Neural cell (in vitro differentiated cells): Measurements from ENCODE around the gene ATXN10. TPM values are rescaled to one million over a fixed set of nuclear protein-coding genes. Genes with fewer than 3 reads are reported as not detected.

Source experiments
- H2AFZ ChIP-seq: fragments of 200-600, 300-800 bp; sonication (generic), shearing (Covaris generic); 2 replicates; pipeline ENCODE4 v1.6.0; 2014; ENCODE audit warnings: low read depth, mild to moderate bottlenecking, antibody characterized with exemption, low read length, moderate library complexity
- H3F3A ChIP-seq: fragments of 200-600 bp; shearing (Covaris generic); 2 replicates; pipeline ENCODE4 v1.6.1; 2016; ENCODE audit warnings: mild to moderate bottlenecking, moderate library complexity, mixed read lengths, antibody characterized with exemption, low read length; ENCODE audit not compliant: insufficient read depth, poor library complexity, severe bottlenecking
- H3K27ac ChIP-seq: fragments of 200-600, 300-800 bp; sonication (generic), shearing (Covaris generic); 2 replicates; pipeline ENCODE4 v1.5.1; 2014; ENCODE audit warnings: mild to moderate bottlenecking, low read length, moderate library complexity
- H3K27me3 ChIP-seq: fragments of 300-800, 200-600 bp; sonication (generic), shearing (Covaris generic); 2 replicates; pipeline ENCODE4 v1.6.0; 2014; ENCODE audit warnings: mild to moderate bottlenecking, low read depth, low read length, moderate library complexity; ENCODE audit not compliant: insufficient read depth
- H3K36me3 ChIP-seq: fragments of 300-800, 200-600 bp; sonication (generic), shearing (Covaris generic); 2 replicates; pipeline ENCODE4 v1.5.1; 2014; ENCODE audit warnings: mild to moderate bottlenecking, antibody characterized with exemption, low read length, moderate library complexity; ENCODE audit not compliant: insufficient read depth
- H3K4me2 ChIP-seq: fragments of 300-800, 200-600 bp; sonication (generic), shearing (Covaris generic); 2 replicates; pipeline ENCODE4 v1.6.0; 2014; ENCODE audit warnings: mild to moderate bottlenecking, low read length
- H3K4me3 ChIP-seq: fragments of 300-800, 200-600 bp; sonication (generic), shearing (Covaris generic); 2 replicates; pipeline ENCODE4 v1.5.1; 2014; ENCODE audit warnings: mild to moderate bottlenecking, low read length, moderate library complexity
- H3K79me2 ChIP-seq: fragments of 200-600 bp; shearing (Covaris generic); replicated peaks from 2 replicates; pipeline ENCODE4 v1.6.0; 2014; ENCODE audit warnings: mild to moderate bottlenecking, low read length, moderate library complexity; ENCODE audit not compliant: insufficient read depth
- H3K9ac ChIP-seq: fragments of 300-800, 200-600 bp; sonication (generic), shearing (Covaris generic); 2 replicates; pipeline ENCODE4 v1.6.1; 2016; ENCODE audit warnings: mild to moderate bottlenecking, low read length, mixed read lengths
- H3K9me2 ChIP-seq: fragments of 200-600 bp; shearing (Covaris generic); 2 replicates; pipeline ENCODE4 v1.6.1; 2016; ENCODE audit warnings: mild to moderate bottlenecking, low read length, mixed read lengths; ENCODE audit not compliant: insufficient read depth
- H3K9me3 ChIP-seq: fragments of 200-600, 300-800 bp; sonication (generic), shearing (Covaris generic); 2 replicates; pipeline ENCODE4 v1.6.1; 2016; ENCODE audit warnings: mild to moderate bottlenecking, mixed run types, low read length, moderate library complexity, mixed read lengths
- H4K20me1 ChIP-seq: fragments of 200-600 bp; shearing (Covaris generic); 2 replicates; pipeline ENCODE4 v1.6.1; 2016; ENCODE audit warnings: mild to moderate bottlenecking, mixed run types; ENCODE audit not compliant: insufficient read depth
- CTCF ChIP-seq: fragments of 450-650 bp; IDR thresholded peaks from 2 replicates; pipeline ENCODE4 v1.5.1; 2014; ENCODE audit warnings: antibody characterized with exemption, mild to moderate bottlenecking, moderate library complexity; ENCODE audit not compliant: poor library complexity, severe bottlenecking
- EP300 ChIP-seq: fragments of 450-650 bp; conservative IDR thresholded peaks from 2 replicates; pipeline ENCODE4 v1.6.1; 2014; ENCODE audit warnings: antibody characterized with exemption, mild to moderate bottlenecking, moderate library complexity; ENCODE audit not compliant: poor library complexity, severe bottlenecking
- EZH2 ChIP-seq: fragments of 200-600, 300-800 bp; shearing (Covaris generic), sonication (generic); IDR thresholded peaks from 2 replicates; pipeline ENCODE4 v1.6.1; 2014; ENCODE audit warnings: antibody characterized with exemption, low read length, borderline replicate concordance, mild to moderate bottlenecking; ENCODE audit not compliant: insufficient read depth, poor library complexity, severe bottlenecking
- MXI1 ChIP-seq: fragments of 450-650 bp; conservative IDR thresholded peaks from 2 replicates; pipeline ENCODE4 v1.6.1; 2014; ENCODE audit warnings: antibody characterized with exemption, mild to moderate bottlenecking; ENCODE audit not compliant: poor library complexity, severe bottlenecking
- POLR2AphosphoS5 ChIP-seq: IDR thresholded peaks from 2 replicates; pipeline ENCODE4 v1.6.1; 2012
- RAD21 ChIP-seq: fragments of 450-650 bp; conservative IDR thresholded peaks from 2 replicates; pipeline ENCODE4 v1.6.1; 2014; ENCODE audit warnings: antibody characterized with exemption, mild to moderate bottlenecking, moderate library complexity
- REST ChIP-seq: IDR thresholded peaks from 2 replicates; pipeline ENCODE4 v1.6.1; 2012; ENCODE audit warnings: borderline replicate concordance
- SMC3 ChIP-seq: fragments of 450-650 bp; conservative IDR thresholded peaks from 2 replicates; pipeline ENCODE4 v1.6.1; 2014; ENCODE audit warnings: antibody characterized with exemption, mild to moderate bottlenecking, moderate library complexity; ENCODE audit not compliant: poor library complexity
- TAF1 ChIP-seq: IDR thresholded peaks from 2 replicates; pipeline ENCODE4 v1.6.1; 2012; ENCODE audit warnings: low read depth
- polyA plus RNA-seq: library from polyadenylated mRNA; depleted of rRNA; stranded (reverse); fragments of >200 nt; gene quantifications from 2 replicates; pipeline ENCODE4 v1.2.3, GENCODE V29; 2014

Gene ATXN10
- polyA plus RNA-seq, 1 donor from 2014 or later = 321 TPM

- Histone ChIP-seq H3K9me2 (no peaks in the 10 kb centered on the region), H3K36me3 (no peaks in the 10 kb centered on the region), H3K9me3 (no peaks in the 10 kb centered on the region), H3K9ac (no peak overlapping the region), H2AFZ (no peak overlapping the region), H4K20me1 (no peaks in the 10 kb centered on the region), H3K27ac (no peak overlapping the region), H3F3A (no peaks in the 10 kb centered on the region), H3K79me2 (peaks cover 70% of the 10 kb centered on the region), H3K27me3 (no peaks in the 10 kb centered on the region), H3K4me3 (no peak overlapping the region), H3K4me2 (no peak overlapping the region)
- no peak for TF ChIP-seq MXI1
- TF ChIP-seq EZH2 = no peak
- no peak for TF ChIP-seq RAD21
- no peak for TF ChIP-seq TAF1
- TF ChIP-seq CTCF = no peak
- no peak for TF ChIP-seq SMC3
- TF ChIP-seq REST = no peak
- TF ChIP-seq POLR2AphosphoS5 = no peak
- TF ChIP-seq EP300 = no peak
Observed at GRCh38 chr22:45683248-45683647, 11.6 kb downstream of the ATXN10 start.

- H3K4me3 ChIP-seq = no peak overlapping the region
- H3K79me2 ChIP-seq = peaks cover 70% of the 10 kb centered on the region
- no peaks in the 10 kb centered on the region for H3K9me3 ChIP-seq
- TF ChIP-seq TAF1 (no peak), REST (no peak), SMC3 (no peak), EP300 (no peak), EZH2 (no peak), POLR2AphosphoS5 (no peak), RAD21 (no peak)
- no peaks in the 10 kb centered on the region for H3K27me3 ChIP-seq
- H3K27ac ChIP-seq = no peak overlapping the region
- H3F3A ChIP-seq = no peaks in the 10 kb centered on the region
- H3K9me2 ChIP-seq = no peaks in the 10 kb centered on the region
- H2AFZ ChIP-seq = no peak overlapping the region
- H3K9ac ChIP-seq = no peak overlapping the region
- no peak overlapping the region for H3K4me2 ChIP-seq
- H4K20me1 ChIP-seq = no peaks in the 10 kb centered on the region
- no peaks in the 10 kb centered on the region for H3K36me3 ChIP-seq
Observed at GRCh38 chr22:45683680-45684079, 12.0 kb downstream of the ATXN10 start.
